Calu3 (cell line): ENCODE results near the gene OSBPL3. TPM values are rescaled to one million over a fixed set of nuclear protein-coding genes. Genes with fewer than 3 reads are reported as not detected.

Experiments
- BruUV-seq: library from RNA; stranded (reverse); fragments of 400-500 nt; replicated peaks from 2 replicates; lab custom pipeline; 2021; lab: Mats Ljungman, UMichigan
- CTCF ChIA-PET: fragments of 300-600 bp; sonication (Branson Sonifier 250); formaldehyde crosslinking; loops from one replicate; lab custom pipeline; 2022; ENCODE audit warnings: antibody characterized with exemption; lab: Charles Lee
- DNase-seq: peaks from one replicate; pipeline ENCODE4 v3.0.0; 2022
- H3K27ac Mint-ChIP-seq: one replicate; pipeline ENCODE4 v1.8.0; 2022; ENCODE audit warnings: mixed read lengths; ENCODE audit not compliant: unreplicated experiment
- H3K27me3 Mint-ChIP-seq: one replicate; pipeline ENCODE4 v1.8.0; 2022; ENCODE audit warnings: mixed read lengths; ENCODE audit not compliant: unreplicated experiment
- H3K36me3 Mint-ChIP-seq: one replicate; pipeline ENCODE4 v1.8.0; 2022; ENCODE audit warnings: mild to moderate bottlenecking, moderate library complexity, mixed read lengths; ENCODE audit not compliant: insufficient read depth, unreplicated experiment
- H3K4me1 Mint-ChIP-seq: one replicate; pipeline ENCODE4 v1.8.0; 2022; ENCODE audit warnings: mild to moderate bottlenecking, low read depth, mixed read lengths; ENCODE audit not compliant: unreplicated experiment
- H3K4me3 Mint-ChIP-seq: one replicate; pipeline ENCODE4 v1.8.0; 2022; ENCODE audit warnings: mild to moderate bottlenecking, low read depth, moderate library complexity, mixed read lengths; ENCODE audit not compliant: unreplicated experiment
- H3K9me3 Mint-ChIP-seq: one replicate; pipeline ENCODE4 v1.8.0; 2022; ENCODE audit warnings: low read depth, mixed read lengths; ENCODE audit not compliant: unreplicated experiment
- CTCF ChIP-seq: fragments of 200-600 bp; IDR thresholded peaks from one replicate; pipeline ENCODE4 v1.8.0; 2022; ENCODE audit warnings: antibody characterized with exemption; ENCODE audit not compliant: unreplicated experiment
- intact Hi-C: fragments of 100-400 bp; cut with micrococcal nuclease; formaldehyde crosslinking; loops from one replicate; pipeline ENCODE4 v1.10.0; 2022; ENCODE audit not compliant: unreplicated experiment
- total RNA-seq: library from RNA; stranded (reverse); gene quantifications from 2 replicates; pipeline ENCODE4 v1.2.3, GENCODE V29; 2022

OSBPL3 gene
- total RNA-seq, 1 experiment from 2014 or later: 136 TPM

GRCh38 chr7:24764011-24764410 is 216.0 kb downstream of the OSBPL3 start:
- H3K36me3 Mint-ChIP-seq: no peaks in the 10 kb centered on the region
- H3K4me1 Mint-ChIP-seq: no peaks in the 10 kb centered on the region
- TF ChIP-seq CTCF: no peak
- DNase-seq: no peak
- H3K9me3 Mint-ChIP-seq: no peaks in the 10 kb centered on the region
- no peaks in the 10 kb centered on the region for H3K27me3 Mint-ChIP-seq
- intact Hi-C loops: no loop called here
- no peak overlapping the region for H3K4me3 Mint-ChIP-seq
- no TSS peak for BruUV-seq
- CTCF ChIA-PET: no interaction called here
- H3K27ac Mint-ChIP-seq: no peak overlapping the region

GRCh38 chr7:24763303-24763901 is 216.6 kb downstream of the OSBPL3 start:
- CTCF ChIA-PET: no interaction called here
- H3K4me1 Mint-ChIP-seq: no peaks in the 10 kb centered on the region
- BruUV-seq: no TSS peak
- no peaks in the 10 kb centered on the region for H3K9me3 Mint-ChIP-seq
- H3K27me3 Mint-ChIP-seq: no peaks in the 10 kb centered on the region
- H3K36me3 Mint-ChIP-seq: no peaks in the 10 kb centered on the region
- intact Hi-C loops: no loop called here
- DNase-seq: no peak
- H3K27ac Mint-ChIP-seq: no peak overlapping the region
- no peak for TF ChIP-seq CTCF
- H3K4me3 Mint-ChIP-seq: no peak overlapping the region

GRCh38 chr7:24762771-24763170 is 217.2 kb downstream of the OSBPL3 start:
- peaks cover 3% of the 10 kb centered on the region for H3K36me3 Mint-ChIP-seq
- BruUV-seq: no TSS peak
- no peaks in the 10 kb centered on the region for H3K27me3 Mint-ChIP-seq
- H3K4me3 Mint-ChIP-seq: no peak overlapping the region
- DNase-seq: no peak
- CTCF ChIA-PET: interaction anchor here (0.5 kb wide), 1 partner anchor 13 kb away, joined by 5 read pairs; no protein-coding TSS in a partner anchor
- intact Hi-C loops: no loop called here
- H3K4me1 Mint-ChIP-seq: no peaks in the 10 kb centered on the region
- no peaks in the 10 kb centered on the region for H3K9me3 Mint-ChIP-seq
- TF ChIP-seq CTCF: no peak
- no peak overlapping the region for H3K27ac Mint-ChIP-seq

- CTCF ChIA-PET: no interaction called here
- BruUV-seq: no TSS peak
- intact Hi-C loops: no loop called here
Observed at GRCh38 chr7:24760968-24761367, 219.0 kb downstream of the OSBPL3 start.

More at GRCh38 chr7:24760968-24761367, 219.0 kb downstream of the OSBPL3 start:
- H3K27ac Mint-ChIP-seq: no peak overlapping the region
- peaks cover 6% of the 10 kb centered on the region for H3K4me1 Mint-ChIP-seq
- H3K4me3 Mint-ChIP-seq: no peak overlapping the region
- no peak for TF ChIP-seq CTCF
- H3K9me3 Mint-ChIP-seq: no peaks in the 10 kb centered on the region
- H3K36me3 Mint-ChIP-seq: peaks cover 20% of the 10 kb centered on the region
- no peaks in the 10 kb centered on the region for H3K27me3 Mint-ChIP-seq
- no peak for DNase-seq
